NT2/D1 (cell line): ENCODE results near the gene RAPGEF4.

ENCODE experiments used
- YY1 ChIP-seq: IDR thresholded peaks from 2 replicates; pipeline ENCODE4 v1.6.1; 2011; ENCODE audit not compliant: insufficient read length, insufficient read depth
- ZNF274 ChIP-seq: IDR thresholded peaks from 2 replicates; pipeline ENCODE4 v1.6.1; 2011; ENCODE audit warnings: mild to moderate bottlenecking, low read depth, low read length

- TF ChIP-seq ZNF274 = no peak
- TF ChIP-seq YY1 = no peak
Observed at GRCh38 chr2:172769879-172770278, 34.2 kb downstream of the RAPGEF4 start.
